GM21447 (cell line): ENCODE measurements around the gene PARP1.
"Not testable (repeated sequence)": the region's sequence is repeated elsewhere in the genome, so short reads cannot be mapped to it uniquely, and the experiment has no call there.

Source experiments
- ATAC-seq: cut with Tn5 transposase; IDR thresholded peaks from one replicate; pipeline ENCODE4 v1.9.1; 2021; ENCODE audit not compliant: unreplicated experiment

Gene PARP1

GRCh38 chr1:226355016-226355415 is 52.9 kb downstream of the PARP1 start:
- ATAC-seq = no peak

DNA sequence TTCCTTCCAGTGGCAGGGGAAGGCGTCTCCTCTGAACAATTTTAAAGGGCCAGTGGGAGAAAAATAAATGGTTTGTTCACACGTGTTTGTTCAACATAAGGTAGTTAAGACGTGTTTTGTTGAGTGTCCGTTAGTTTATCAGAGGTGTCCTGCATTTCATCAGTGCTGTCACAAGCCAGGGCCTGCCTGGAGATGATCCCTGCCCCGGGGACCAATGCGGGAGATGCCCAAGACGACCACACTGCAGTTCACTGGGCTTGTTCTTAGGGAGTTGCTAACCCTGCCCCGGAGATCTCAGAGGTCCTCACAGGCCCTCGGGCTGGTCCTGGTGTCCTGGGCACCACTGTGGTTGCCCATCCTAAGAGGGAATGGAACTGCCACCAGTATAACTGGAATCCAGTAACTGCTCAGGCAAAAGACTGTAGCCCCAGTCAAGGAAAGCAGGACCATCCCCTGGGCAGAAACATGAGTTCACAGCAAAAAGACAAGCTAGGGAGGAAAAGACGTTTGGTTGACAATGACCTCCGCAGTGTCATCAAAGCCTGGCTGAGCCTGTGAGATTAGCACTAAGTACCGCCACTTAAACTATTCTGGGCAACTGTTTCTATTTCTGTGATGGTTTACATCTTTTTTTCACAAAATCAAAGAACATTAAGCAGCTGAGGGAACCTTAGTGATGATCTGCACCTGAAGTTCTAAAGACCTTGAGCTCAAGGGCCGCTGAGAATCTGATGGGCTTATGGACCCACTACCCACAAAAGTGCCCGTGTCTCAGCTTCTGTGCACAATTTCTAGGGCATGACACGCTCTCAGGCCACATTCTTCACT is 54.0 kb downstream of the PARP1 start:
- no peak for ATAC-seq

DNA sequence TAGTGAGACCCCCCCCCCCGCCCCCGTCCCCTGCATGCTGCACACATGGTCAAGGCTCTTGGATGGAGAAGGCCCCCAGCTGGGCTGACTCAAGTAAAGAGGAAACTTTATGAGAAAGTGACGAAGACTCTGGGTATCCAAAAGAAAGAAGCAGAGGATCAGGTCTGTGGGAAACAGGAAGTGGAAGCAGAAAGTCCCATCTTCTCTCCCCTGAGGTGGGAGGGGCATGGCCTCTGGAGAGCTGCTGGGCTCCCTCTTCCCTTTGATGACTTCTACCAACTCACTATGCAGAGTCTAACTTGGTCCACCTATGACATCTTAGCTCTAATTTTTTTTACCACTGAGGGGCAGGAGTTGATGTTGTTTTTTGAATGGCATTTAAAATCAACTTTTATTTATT is 56.2 kb downstream of the PARP1 start:
- no peak for ATAC-seq

GRCh38 chr1:226350519-226350865 is 57.4 kb downstream of the PARP1 start:
- no peak for ATAC-seq

DNA sequence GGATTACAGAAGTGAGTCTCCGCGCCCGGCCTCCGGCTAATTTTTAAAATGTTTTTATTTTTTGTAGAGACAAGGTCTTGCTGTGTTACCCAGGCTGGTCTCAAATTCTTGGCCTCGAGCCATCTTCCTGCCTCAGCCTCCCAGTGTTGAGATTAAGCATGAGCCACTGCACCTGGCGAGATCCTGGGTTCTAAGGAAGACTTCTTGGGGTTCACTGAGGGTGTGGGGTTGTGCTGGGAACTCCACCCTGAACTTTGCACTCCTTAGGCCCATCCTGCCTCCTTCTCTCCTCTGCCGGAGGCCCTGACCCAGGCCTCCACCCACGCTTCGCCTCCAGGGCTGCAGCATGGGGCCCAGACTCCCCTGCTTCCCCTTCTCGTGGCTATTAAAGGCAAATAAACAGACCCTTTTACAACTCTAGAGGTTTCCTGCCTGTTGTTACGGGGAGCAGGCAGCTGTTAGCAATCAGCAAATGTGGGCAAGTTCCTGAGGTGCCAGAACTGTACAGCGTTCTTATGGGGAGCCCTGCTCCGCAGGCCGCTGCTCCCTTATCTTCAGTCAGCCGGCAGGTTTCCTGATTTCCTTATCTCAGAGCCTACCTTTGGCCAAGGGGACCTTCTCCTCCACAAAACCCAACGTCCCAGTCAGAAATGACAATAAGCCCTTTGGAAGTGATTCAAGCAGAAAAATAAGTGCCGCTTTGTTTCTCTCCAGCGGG is 57.9 kb downstream of the PARP1 start:
- ATAC-seq = peak; percentile 51

DNA sequence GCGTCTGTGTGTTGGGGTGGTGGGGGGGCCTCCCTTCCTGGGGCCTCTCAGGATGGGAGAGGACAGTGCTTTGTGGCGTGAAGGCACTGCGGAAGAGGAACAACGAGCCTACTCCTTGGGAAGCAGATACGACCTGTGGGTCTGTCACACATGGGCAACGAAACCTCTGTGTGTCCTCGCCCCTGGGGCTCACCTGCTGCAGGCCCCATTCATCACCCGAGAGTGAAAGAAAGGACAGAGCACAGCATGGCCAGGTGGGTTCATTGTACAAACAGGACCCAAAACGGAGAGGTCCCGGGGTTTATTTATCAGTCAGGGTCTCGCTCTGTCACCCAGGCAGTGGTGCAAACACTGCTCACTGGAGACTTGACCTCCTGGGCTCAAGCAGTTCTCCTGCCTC is 58.8 kb downstream of the PARP1 start:
- no peak for ATAC-seq

DNA sequence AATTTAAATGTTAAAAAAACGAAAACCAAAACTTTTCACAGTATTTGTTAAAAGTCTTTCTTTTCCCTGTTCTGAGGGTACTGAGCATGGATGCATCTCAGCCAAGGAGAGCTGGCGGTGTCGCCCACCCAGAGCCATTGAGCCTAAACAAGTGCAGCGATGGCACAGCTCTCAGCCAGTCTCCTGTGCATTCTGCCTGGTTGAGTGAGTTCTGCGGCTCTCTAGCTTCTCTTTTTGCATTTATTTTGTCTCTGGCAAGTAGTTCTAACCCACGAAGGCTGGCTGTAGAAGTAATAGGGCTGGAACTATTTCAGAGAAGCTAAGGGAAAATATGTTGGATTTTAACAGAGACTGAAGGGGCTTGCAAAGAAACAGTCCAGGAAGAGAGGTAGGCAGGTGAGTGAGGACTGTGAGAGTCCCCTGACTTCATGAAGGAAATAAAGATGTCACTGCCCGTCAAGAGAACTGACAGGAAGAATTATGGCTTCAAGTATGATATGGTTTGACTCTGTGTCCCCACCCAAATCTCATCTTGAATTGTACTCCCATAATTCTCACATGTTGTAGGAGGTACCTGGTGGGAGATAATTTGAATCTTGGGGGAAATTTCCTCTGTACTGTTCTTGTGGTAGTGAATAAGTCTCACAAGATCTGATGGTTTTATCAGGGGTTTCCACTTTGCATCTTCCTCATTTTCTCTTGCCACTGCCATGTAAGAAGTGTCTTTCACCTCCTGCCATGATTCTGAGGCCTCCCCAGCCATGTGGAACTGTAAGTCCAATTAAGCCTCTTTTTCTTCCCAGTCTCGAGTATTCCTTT is 63.2 kb downstream of the PARP1 start:
- ATAC-seq = no peak

- ATAC-seq = no peak
These were observed 65.2 kb downstream of the PARP1 start for GRCh38 chr1:226342656-226343055.

GRCh38 chr1:226340111-226340510 is 67.8 kb downstream of the PARP1 start:
- ATAC-seq = not testable (repeated sequence)

GRCh38 chr1:226337276-226337875 is 70.5 kb downstream of the PARP1 start:
- ATAC-seq = no peak

- ATAC-seq = no peak
These were observed 72.2 kb downstream of the PARP1 start for GRCh38 chr1:226335661-226336060.

DNA sequence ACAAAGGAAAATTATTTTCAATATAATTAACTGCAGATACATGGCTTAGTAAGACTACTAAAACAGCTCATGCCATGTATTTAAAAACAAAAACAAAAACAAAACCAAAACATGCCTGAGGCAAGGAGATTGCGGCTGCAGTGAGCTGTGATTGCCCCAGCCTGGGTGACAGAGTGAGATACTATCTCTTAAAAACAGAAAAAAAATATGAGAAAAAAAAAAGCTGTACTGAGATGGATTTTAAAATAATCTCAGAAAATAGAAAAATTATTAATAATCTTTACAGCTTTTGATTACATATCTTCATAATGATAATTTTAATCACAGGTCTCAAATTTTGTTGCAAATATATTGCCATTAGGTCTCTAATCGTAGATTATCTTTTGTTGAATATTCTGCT is 74.9 kb downstream of the PARP1 start:
- ATAC-seq = no peak

- ATAC-seq = no peak
These were observed 78.7 kb downstream of the PARP1 start for GRCh38 chr1:226329237-226329636.

DNA sequence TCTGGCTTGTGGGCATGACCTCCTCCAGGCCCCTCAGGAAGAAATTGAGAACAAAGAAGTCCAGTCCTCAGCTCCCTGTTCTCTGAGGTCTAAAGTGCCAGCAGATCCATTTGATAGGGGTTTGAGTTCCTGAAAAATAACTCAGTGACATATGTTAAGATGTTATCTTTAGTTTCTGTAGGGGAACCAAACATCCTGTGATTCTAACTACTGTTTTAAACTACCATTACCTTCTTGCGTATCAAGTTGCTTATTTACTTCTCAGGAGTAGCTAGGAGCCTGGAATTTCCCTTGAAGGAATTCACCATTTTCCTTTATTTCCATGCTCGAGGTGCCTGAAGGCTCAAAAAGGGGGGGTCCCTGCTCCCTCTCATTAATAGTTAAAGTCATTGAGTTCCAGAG is 80.1 kb downstream of the PARP1 start:
- ATAC-seq = no peak

DNA sequence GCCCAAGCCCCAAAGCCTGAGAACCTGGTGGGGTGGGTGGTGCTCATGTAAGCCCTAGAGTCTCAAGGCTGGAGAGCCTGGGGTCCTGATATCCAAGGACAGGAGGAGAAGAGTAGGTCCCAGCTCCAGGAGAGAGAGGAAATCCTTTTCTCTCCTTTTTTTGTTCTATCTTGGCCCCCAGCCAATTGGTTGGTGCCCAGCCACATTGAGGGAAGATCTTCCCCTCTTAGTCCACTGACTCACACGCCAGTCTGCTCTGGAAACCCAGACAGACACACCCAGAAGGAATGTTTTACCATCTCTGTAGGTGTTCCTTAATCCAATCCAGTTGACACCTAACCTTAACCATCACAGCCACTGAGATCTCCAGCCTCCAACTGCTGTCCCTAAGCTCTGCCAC is 82.7 kb downstream of the PARP1 start:
- ATAC-seq = no peak

GRCh38 chr1:226324479-226324878 is 83.4 kb downstream of the PARP1 start:
- ATAC-seq = no peak

DNA sequence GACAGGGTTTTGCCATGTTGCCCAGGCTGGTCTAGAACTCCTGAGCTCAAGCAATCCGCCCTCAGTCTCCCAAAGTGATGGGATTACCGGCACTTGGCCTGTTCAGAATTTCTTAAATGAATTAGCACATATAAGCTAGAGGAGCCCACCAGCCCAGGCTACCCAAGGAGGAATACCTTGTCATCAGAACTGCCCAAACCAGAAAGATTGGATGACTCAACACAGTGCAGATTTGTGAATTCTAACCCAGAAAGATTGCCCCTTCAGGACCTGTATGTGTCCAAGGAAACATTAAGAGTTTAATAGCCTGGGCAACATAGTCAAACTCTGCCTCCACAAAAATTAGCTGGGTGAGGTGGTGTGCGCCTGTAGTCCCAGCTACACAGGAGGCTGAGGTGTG is 84.9 kb downstream of the PARP1 start:
- ATAC-seq = no peak

DNA sequence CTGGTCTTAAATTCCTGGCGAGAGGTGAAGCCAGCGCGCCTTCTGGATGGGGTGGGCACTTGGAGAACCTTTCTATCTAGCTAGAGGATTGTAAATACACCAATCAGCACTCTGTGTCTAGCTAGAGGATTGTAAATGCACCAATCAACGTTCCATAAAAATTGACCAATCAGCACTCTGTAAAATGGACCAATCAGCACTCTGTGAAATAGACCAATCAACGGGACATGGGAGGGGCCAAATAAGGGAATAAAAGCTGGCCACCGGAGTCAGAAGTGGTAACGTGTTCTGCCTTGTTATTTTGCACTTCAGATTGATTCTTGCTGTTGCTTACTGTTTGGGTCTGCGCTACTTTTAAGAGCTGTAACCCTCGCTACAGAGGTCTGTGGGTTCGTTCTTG is 87.0 kb downstream of the PARP1 start:
- no peak for ATAC-seq

DNA sequence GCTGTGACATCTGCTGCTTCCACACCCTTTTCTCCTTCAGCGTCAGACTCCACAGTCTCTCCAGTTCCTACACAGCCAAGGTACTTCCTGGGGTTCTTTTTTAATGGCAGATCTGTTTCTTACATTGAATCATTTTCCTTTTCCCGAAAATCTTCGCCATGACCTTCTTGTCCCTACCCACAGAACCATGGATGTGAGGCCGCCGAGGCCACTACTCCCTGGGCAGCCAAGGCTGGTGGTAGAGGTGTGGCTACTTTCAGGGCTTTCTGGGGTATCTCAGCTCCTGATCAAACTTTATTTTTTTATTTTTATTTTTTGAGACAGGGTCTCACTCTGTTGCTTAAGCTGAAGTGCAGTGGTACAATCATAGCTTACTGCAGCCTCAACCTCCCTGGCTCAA is 89.4 kb downstream of the PARP1 start:
- ATAC-seq = no peak

- ATAC-seq = no peak
These were observed 93.8 kb downstream of the PARP1 start for GRCh38 chr1:226314055-226314454.

- ATAC-seq = no peak
These were observed 95.8 kb downstream of the PARP1 start for GRCh38 chr1:226312065-226312464.
